ENCODE data around the gene PALLD.

GRCh38 chr4:168720396-168720900, 223.6 kb downstream of the PALLD start:
- TF ChIP-seq CTCF (IDR thresholded peaks at IDR 0.05): no peak
- no peak for TF ChIP-seq POLR2A (IDR thresholded peaks at IDR 0.05)

All from esophagus squamous epithelium (tissue), 4 donors.